Measurements from ENCODE around the gene TFDP1.
"Not testable (repeated sequence)": the region's sequence is repeated elsewhere in the genome, so short reads cannot be mapped to it uniquely, and the experiment has no call there.

The TFDP1 gene

GRCh38 chr13:113623491-113624234 is 39.1 kb downstream of the TFDP1 start:
- no peak for DNase-seq (ENCODE audit: low read depth)
- H3K4me3 ChIP-seq (ENCODE audit: low read depth, low read length): no peak overlapping the region
- no peak for TF ChIP-seq CTCF (conservative IDR thresholded peaks at IDR 0.05; ENCODE audit: low read depth, low read length)

- no peak overlapping the region for H3K4me3 ChIP-seq (ENCODE audit: low read depth, low read length)
Observed at GRCh38 chr13:113624235-113624587, 39.7 kb downstream of the TFDP1 start.

GRCh38 chr13:113624640-113625304 is 40.2 kb downstream of the TFDP1 start:
- not testable (repeated sequence) for DNase-seq (ENCODE audit: low read depth); H3K4me3 ChIP-seq (ENCODE audit: low read depth, low read length)

More at GRCh38 chr13:113624235-113624587, 39.7 kb downstream of the TFDP1 start:
- no peak for DNase-seq (ENCODE audit: low read depth)
- no peak for TF ChIP-seq CTCF (conservative IDR thresholded peaks at IDR 0.05; ENCODE audit: low read depth, low read length)

GRCh38 chr13:113625965-113626721 is 41.6 kb downstream of the TFDP1 start:
- no peak for TF ChIP-seq CTCF (conservative IDR thresholded peaks at IDR 0.05; ENCODE audit: low read depth, low read length)
- DNase-seq (ENCODE audit: low read depth): peak; percentile 75
- H3K4me3 ChIP-seq (ENCODE audit: low read depth, low read length): no peak overlapping the region

- TF ChIP-seq CTCF (conservative IDR thresholded peaks at IDR 0.05; ENCODE audit: low read depth, low read length): no peak
- no peak for DNase-seq (ENCODE audit: low read depth)
- H3K4me3 ChIP-seq (ENCODE audit: low read depth, low read length): no peak overlapping the region
Observed at GRCh38 chr13:113627136-113627535, 42.6 kb downstream of the TFDP1 start.

GRCh38 chr13:113628291-113629270 is 44.0 kb downstream of the TFDP1 start:
- no peak overlapping the region for H3K4me3 ChIP-seq (ENCODE audit: low read depth, low read length)
- DNase-seq (ENCODE audit: low read depth): no peak
- TF ChIP-seq CTCF (conservative IDR thresholded peaks at IDR 0.05; ENCODE audit: low read depth, low read length): no peak

All from choroid plexus epithelial cell (primary cell).